ENCODE results near the gene AGAP1.

The AGAP1 gene

GRCh38 chr2:235536711-235537110, 42.9 kb downstream of the AGAP1 start:
- Histone ChIP-seq H3K27me3 (replicated peaks; ENCODE audit: control insufficient read depth, insufficient read depth, low read length) (no peaks in the 10 kb centered on the region), H3K36me3 (ENCODE audit: control insufficient read depth, insufficient read depth, low read length, severe bottlenecking) (no peaks in the 10 kb centered on the region), H3K4me1 (ENCODE audit: control insufficient read depth, insufficient read depth, low read length) (peaks cover 7% of the 10 kb centered on the region), H3K9ac (ENCODE audit: low read length) (no peak overlapping the region), H3K9me3 (ENCODE audit: control insufficient read depth, low read length) (no peaks in the 10 kb centered on the region), H3K4me3 (ENCODE audit: low read length) (no peak overlapping the region)
- no peak for DNase-seq (ENCODE audit: low read depth)

GRCh38 chr2:235537186-235537585, 43.3 kb downstream of the AGAP1 start:
- no peaks in the 10 kb centered on the region for H3K36me3 ChIP-seq (ENCODE audit: control insufficient read depth, insufficient read depth, low read length, severe bottlenecking)
- H3K4me1 ChIP-seq (ENCODE audit: control insufficient read depth, insufficient read depth, low read length), result peaks cover 7% of the 10 kb centered on the region
- no peak overlapping the region for H3K4me3 ChIP-seq (ENCODE audit: low read length)
- no peaks in the 10 kb centered on the region for H3K27me3 ChIP-seq (replicated peaks; ENCODE audit: control insufficient read depth, insufficient read depth, low read length)
- no peaks in the 10 kb centered on the region for H3K9me3 ChIP-seq (ENCODE audit: control insufficient read depth, low read length)
- no peak for DNase-seq (ENCODE audit: low read depth)
- no peak overlapping the region for H3K9ac ChIP-seq (ENCODE audit: low read length)

GRCh38 chr2:235537587-235537986, 43.7 kb downstream of the AGAP1 start:
- Histone ChIP-seq H3K9ac (ENCODE audit: low read length) (no peak overlapping the region), H3K36me3 (ENCODE audit: control insufficient read depth, insufficient read depth, low read length, severe bottlenecking) (no peaks in the 10 kb centered on the region), H3K4me1 (ENCODE audit: control insufficient read depth, insufficient read depth, low read length) (peaks cover 7% of the 10 kb centered on the region), H3K27me3 (replicated peaks; ENCODE audit: control insufficient read depth, insufficient read depth, low read length) (no peaks in the 10 kb centered on the region), H3K4me3 (ENCODE audit: low read length) (no peak overlapping the region), H3K9me3 (ENCODE audit: control insufficient read depth, low read length) (no peaks in the 10 kb centered on the region)
- DNase-seq (ENCODE audit: low read depth), result no peak

- Histone ChIP-seq H3K9ac (ENCODE audit: low read length) (no peak overlapping the region), H3K4me3 (ENCODE audit: low read length) (no peak overlapping the region), H3K9me3 (ENCODE audit: control insufficient read depth, low read length) (no peaks in the 10 kb centered on the region), H3K27me3 (replicated peaks; ENCODE audit: control insufficient read depth, insufficient read depth, low read length) (no peaks in the 10 kb centered on the region), H3K36me3 (ENCODE audit: control insufficient read depth, insufficient read depth, low read length, severe bottlenecking) (no peaks in the 10 kb centered on the region), H3K4me1 (ENCODE audit: control insufficient read depth, insufficient read depth, low read length) (peaks cover 7% of the 10 kb centered on the region)
- DNase-seq (ENCODE audit: low read depth), result no peak
Measured at GRCh38 chr2:235538144-235538639, 44.3 kb downstream of the AGAP1 start.

- Histone ChIP-seq H3K36me3 (ENCODE audit: control insufficient read depth, insufficient read depth, low read length, severe bottlenecking) (no peaks in the 10 kb centered on the region), H3K4me3 (ENCODE audit: low read length) (no peak overlapping the region), H3K9ac (ENCODE audit: low read length) (no peak overlapping the region), H3K4me1 (ENCODE audit: control insufficient read depth, insufficient read depth, low read length) (peaks cover 7% of the 10 kb centered on the region), H3K9me3 (ENCODE audit: control insufficient read depth, low read length) (no peaks in the 10 kb centered on the region), H3K27me3 (replicated peaks; ENCODE audit: control insufficient read depth, insufficient read depth, low read length) (no peaks in the 10 kb centered on the region)
- DNase-seq (ENCODE audit: low read depth), result no peak
Measured at GRCh38 chr2:235538981-235539380, 45.1 kb downstream of the AGAP1 start.

- DNase-seq (ENCODE audit: low read depth), result no peak
- Histone ChIP-seq H3K4me1 (ENCODE audit: control insufficient read depth, insufficient read depth, low read length) (peaks cover 7% of the 10 kb centered on the region), H3K27me3 (replicated peaks; ENCODE audit: control insufficient read depth, insufficient read depth, low read length) (no peaks in the 10 kb centered on the region), H3K9me3 (ENCODE audit: control insufficient read depth, low read length) (no peaks in the 10 kb centered on the region), H3K36me3 (ENCODE audit: control insufficient read depth, insufficient read depth, low read length, severe bottlenecking) (no peaks in the 10 kb centered on the region), H3K4me3 (ENCODE audit: low read length) (no peak overlapping the region), H3K9ac (ENCODE audit: low read length) (no peak overlapping the region)
Measured at GRCh38 chr2:235539773-235540172, 45.9 kb downstream of the AGAP1 start.

- H3K9me3 ChIP-seq (ENCODE audit: control insufficient read depth, low read length), result no peaks in the 10 kb centered on the region
- H3K9ac ChIP-seq (ENCODE audit: low read length), result no peak overlapping the region
- peaks cover 7% of the 10 kb centered on the region for H3K4me1 ChIP-seq (ENCODE audit: control insufficient read depth, insufficient read depth, low read length)
- no peak for DNase-seq (ENCODE audit: low read depth)
- no peak overlapping the region for H3K4me3 ChIP-seq (ENCODE audit: low read length)
- no peaks in the 10 kb centered on the region for H3K36me3 ChIP-seq (ENCODE audit: control insufficient read depth, insufficient read depth, low read length, severe bottlenecking)
- H3K27me3 ChIP-seq (replicated peaks; ENCODE audit: control insufficient read depth, insufficient read depth, low read length), result no peaks in the 10 kb centered on the region
Measured at GRCh38 chr2:235541016-235541415, 47.2 kb downstream of the AGAP1 start.

GRCh38 chr2:235541838-235542549, 48.2 kb downstream of the AGAP1 start:
- peaks cover 7% of the 10 kb centered on the region for H3K4me1 ChIP-seq (ENCODE audit: control insufficient read depth, insufficient read depth, low read length)
- no peak overlapping the region for H3K9ac ChIP-seq (ENCODE audit: low read length)
- no peaks in the 10 kb centered on the region for H3K9me3 ChIP-seq (ENCODE audit: control insufficient read depth, low read length)
- H3K36me3 ChIP-seq (ENCODE audit: control insufficient read depth, insufficient read depth, low read length, severe bottlenecking), result no peaks in the 10 kb centered on the region
- DNase-seq (ENCODE audit: low read depth), result no peak
- H3K27me3 ChIP-seq (replicated peaks; ENCODE audit: control insufficient read depth, insufficient read depth, low read length), result no peaks in the 10 kb centered on the region
- H3K4me3 ChIP-seq (ENCODE audit: low read length), result no peak overlapping the region

GRCh38 chr2:235542733-235543127, 48.9 kb downstream of the AGAP1 start:
- no peak for DNase-seq (ENCODE audit: low read depth)

GRCh38 chr2:235543128-235543750, 49.4 kb downstream of the AGAP1 start:
- no peaks in the 10 kb centered on the region for H3K27me3 ChIP-seq (replicated peaks; ENCODE audit: control insufficient read depth, insufficient read depth, low read length)
- no peak for DNase-seq (ENCODE audit: low read depth)
- H3K4me1 ChIP-seq (ENCODE audit: control insufficient read depth, insufficient read depth, low read length), result no peaks in the 10 kb centered on the region
- no peaks in the 10 kb centered on the region for H3K9me3 ChIP-seq (ENCODE audit: control insufficient read depth, low read length)
- no peaks in the 10 kb centered on the region for H3K36me3 ChIP-seq (ENCODE audit: control insufficient read depth, insufficient read depth, low read length, severe bottlenecking)
- no peak overlapping the region for H3K4me3 ChIP-seq (ENCODE audit: low read length)
- no peak overlapping the region for H3K9ac ChIP-seq (ENCODE audit: low read length)

More at GRCh38 chr2:235542733-235543127, 48.9 kb downstream of the AGAP1 start:
- Histone ChIP-seq H3K4me3 (ENCODE audit: low read length) (no peak overlapping the region), H3K36me3 (ENCODE audit: control insufficient read depth, insufficient read depth, low read length, severe bottlenecking) (no peaks in the 10 kb centered on the region), H3K9ac (ENCODE audit: low read length) (no peak overlapping the region), H3K4me1 (ENCODE audit: control insufficient read depth, insufficient read depth, low read length) (peaks cover 3% of the 10 kb centered on the region), H3K27me3 (replicated peaks; ENCODE audit: control insufficient read depth, insufficient read depth, low read length) (no peaks in the 10 kb centered on the region), H3K9me3 (ENCODE audit: control insufficient read depth, low read length) (no peaks in the 10 kb centered on the region)

GRCh38 chr2:235543851-235544688, 50.2 kb downstream of the AGAP1 start:
- H3K9ac ChIP-seq (ENCODE audit: low read length), result no peak overlapping the region
- DNase-seq (ENCODE audit: low read depth), result no peak
- H3K9me3 ChIP-seq (ENCODE audit: control insufficient read depth, low read length), result no peaks in the 10 kb centered on the region
- H3K4me3 ChIP-seq (ENCODE audit: low read length), result no peak overlapping the region
- H3K4me1 ChIP-seq (ENCODE audit: control insufficient read depth, insufficient read depth, low read length), result no peaks in the 10 kb centered on the region
- no peaks in the 10 kb centered on the region for H3K36me3 ChIP-seq (ENCODE audit: control insufficient read depth, insufficient read depth, low read length, severe bottlenecking)
- H3K27me3 ChIP-seq (replicated peaks; ENCODE audit: control insufficient read depth, insufficient read depth, low read length), result no peaks in the 10 kb centered on the region
